HCT116 (cell line): Measurements from ENCODE around the gene CASK. TPM values are rescaled to one million over a fixed set of nuclear protein-coding genes. Genes with fewer than 3 reads are reported as not detected.
A peak's percentile ranks its signal among the peaks of the same experiment; 100 is the strongest.

ENCODE experiments used
- ATAC-seq: fragments of 200-7000 bp; cut with Tn5 transposase; 2 replicates; pipeline ENCODE4 v1.9.1; 2020; ENCODE audit warnings: mild to moderate bottlenecking, moderate library complexity
- BruUV-seq: library from RNA; stranded (reverse); fragments of 400-500 nt; replicated peaks from 2 replicates; lab custom pipeline; 2021; lab: Mats Ljungman, UMichigan
- CTCF ChIA-PET: fragments of 300-600 bp; sonication (Branson Sonifier 250); formaldehyde crosslinking; loops from one replicate; lab custom pipeline; 2021; ENCODE audit warnings: antibody characterized with exemption; lab: Charles Lee
- POLR2A ChIA-PET: fragments of 300-600, 350-600 bp; sonication (Branson Sonifier 250); formaldehyde crosslinking; loops from one replicate; lab custom pipeline; 2021; ENCODE audit warnings: antibody characterized with exemption; lab: Charles Lee
- RAD21 ChIA-PET, 2 experiments: fragments of 300-600 bp; sonication (Branson Sonifier 250); formaldehyde crosslinking; loops; one replicate each; lab custom pipeline; 2023; ENCODE audit warnings: low total read pairs in 2 of 2; ENCODE audit not compliant: uncharacterized antibody in 2 of 2, unreplicated experiment in 2 of 2, low non-redundant PET in 1 of 2; lab: Charles Lee
- DNase-seq: peaks from one replicate; pipeline ENCODE4 v3.0.0-alpha.2; 2010; ENCODE audit warnings: low read depth, low spot score
- H2AFZ ChIP-seq: fragments of 200-600 bp; shearing (Covaris generic), sonication (generic); 2 replicates; pipeline ENCODE4 v1.6.1; 2017; ENCODE audit warnings: low read depth, mixed run types, mixed read lengths, antibody characterized with exemption, low read length; ENCODE audit not compliant: poor library complexity, severe bottlenecking
- H3K27ac ChIP-seq: 2 replicates; pipeline ENCODE4 v1.5.1; 2012; ENCODE audit warnings: low read depth, low read length
- H3K27me3 ChIP-seq: fragments of 200-600 bp; sonication (generic); 2 replicates; pipeline ENCODE4 v1.6.1; 2016; ENCODE audit warnings: mixed run types, low read length, mixed read lengths; ENCODE audit not compliant: insufficient read depth
- H3K36me3 ChIP-seq, 2 experiments: fragments of 200-500 bp in 1 of 2; fragments of 200-600 bp in 1 of 2; sonication (Bioruptor generic) in 1 of 2; sonication (generic) in 1 of 2; 2 replicates each; pipeline versions ENCODE4 v1.5.1 to v1.6.1; 2014 to 2016; ENCODE audit warnings: low read length in 2 of 2, inconsistent platforms in 1 of 2, mixed read lengths in 1 of 2, mixed run types in 1 of 2; ENCODE audit not compliant: insufficient read depth in 2 of 2, control insufficient read depth in 1 of 2
- H3K4me1 ChIP-seq, 2 experiments: fragments of 200-600 bp in 1 of 2; sonication (generic) in 1 of 2; 2 replicates each; pipeline versions ENCODE4 v1.5.1 to v1.6.1; 2012 to 2017; ENCODE audit warnings: low read length in 2 of 2, inconsistent platforms in 1 of 2, mild to moderate bottlenecking in 1 of 2, mixed read lengths in 1 of 2, mixed run types in 1 of 2, moderate library complexity in 1 of 2; ENCODE audit not compliant: insufficient read depth in 2 of 2, control insufficient read depth in 1 of 2
- H3K4me2 ChIP-seq: fragments of 200-600 bp; sonication (generic); 2 replicates; pipeline ENCODE4 v1.6.1; 2017; ENCODE audit warnings: mixed run types, low read length, mixed read lengths
- H3K4me3 ChIP-seq, 2 experiments: fragments of 200-600 bp in 1 of 2; sonication (generic) in 1 of 2; replicated peaks in 1 of 2; 2 replicates each; pipeline ENCODE4 v1.5.1; 2011 to 2016; ENCODE audit warnings: low read length in 2 of 2, control low read depth in 1 of 2, low read depth in 1 of 2, mild to moderate bottlenecking in 1 of 2, mixed read lengths in 1 of 2, mixed run types in 1 of 2
- H3K79me2 ChIP-seq: fragments of 200-600 bp; sonication (generic); 2 replicates; pipeline ENCODE4 v1.6.1; 2017; ENCODE audit warnings: mild to moderate bottlenecking, mixed run types, low read length, moderate library complexity, mixed read lengths; ENCODE audit not compliant: insufficient read depth
- H3K9ac ChIP-seq: fragments of 200-600 bp; sonication (generic); 2 replicates; pipeline ENCODE4 v1.6.1; 2016; ENCODE audit warnings: low read length, mixed read lengths
- H3K9me2 ChIP-seq: fragments of 200-600 bp; sonication (generic), shearing (Covaris generic); 2 replicates; pipeline ENCODE4 v1.6.1; 2017; ENCODE audit warnings: mixed run types, mild to moderate bottlenecking, moderate library complexity; ENCODE audit not compliant: insufficient read depth
- H3K9me3 ChIP-seq, 2 experiments: fragments of 200-500 bp in 1 of 2; fragments of 200-600 bp in 1 of 2; sonication (Bioruptor generic) in 1 of 2; sonication (generic) in 1 of 2; 2 replicates each; pipeline ENCODE4 v1.6.1; 2014 to 2017; ENCODE audit warnings: low read length in 2 of 2, mixed read lengths in 2 of 2, inconsistent platforms in 1 of 2, low read depth in 1 of 2, mild to moderate bottlenecking in 1 of 2, mixed run types in 1 of 2, moderate library complexity in 1 of 2; ENCODE audit not compliant: control insufficient read depth in 1 of 2, insufficient read depth in 1 of 2
- H4K20me1 ChIP-seq: fragments of 200-600 bp; sonication (generic), shearing (Covaris generic); 2 replicates; pipeline ENCODE4 v1.6.1; 2017; ENCODE audit warnings: mixed run types, mild to moderate bottlenecking, moderate library complexity; ENCODE audit not compliant: insufficient read depth
- CEBPB ChIP-seq: IDR thresholded peaks from 2 replicates; pipeline ENCODE4 v1.6.1; 2012; ENCODE audit warnings: low read depth
- EGR1 ChIP-seq: IDR thresholded peaks from 2 replicates; pipeline ENCODE4 v1.6.1; 2012; ENCODE audit warnings: low read depth
- EZH2phosphoT487 ChIP-seq: fragments of 200-600 bp; IDR thresholded peaks from 2 replicates; pipeline ENCODE4 v1.6.1; 2018; ENCODE audit warnings: antibody characterized with exemption, borderline replicate concordance
- FOSL1 ChIP-seq: IDR thresholded peaks from 2 replicates; pipeline ENCODE4 v1.6.1; 2012; ENCODE audit warnings: low read depth
- RAD21 ChIP-seq: IDR thresholded peaks from 2 replicates; pipeline ENCODE4 v1.6.1; 2012; ENCODE audit warnings: low read depth, mild to moderate bottlenecking
- SIN3A ChIP-seq: IDR thresholded peaks from 2 replicates; pipeline ENCODE4 v1.6.1; 2012; ENCODE audit warnings: low read depth
- SRF ChIP-seq: IDR thresholded peaks from 2 replicates; pipeline ENCODE4 v1.6.1; 2012; ENCODE audit warnings: low read depth
- TCF7L2 ChIP-seq: IDR thresholded peaks from 2 replicates; pipeline ENCODE4 v1.7.0; 2011; ENCODE audit warnings: borderline replicate concordance, inconsistent platforms; ENCODE audit not compliant: insufficient read depth, insufficient read length; ENCODE audit errors: extremely low read depth
- YY1 ChIP-seq: IDR thresholded peaks from 2 replicates; pipeline ENCODE4 v1.6.1; 2011; ENCODE audit warnings: low read length, low read depth, moderate library complexity, mild to moderate bottlenecking; ENCODE audit not compliant: insufficient replicate concordance; ENCODE audit errors: extremely low read depth
- ZFX ChIP-seq: fragments of 450-650 bp; IDR thresholded peaks from 2 replicates; pipeline ENCODE4 v1.6.1; 2017
- ZNF274 ChIP-seq: fragments of 200-500 bp; sonication (Bioruptor generic); IDR thresholded peaks from 2 replicates; pipeline ENCODE4 v1.6.1; 2014; ENCODE audit warnings: mild to moderate bottlenecking, low read depth, low read length, inconsistent platforms
- intact Hi-C: fragments of 100-400 bp; cut with micrococcal nuclease; formaldehyde crosslinking; loops from 2 replicates; pipeline ENCODE4 v1.10.0; 2022
- total RNA-seq: library from RNA; stranded (reverse); gene quantifications from one replicate; pipeline ENCODE4 v1.2.1, GENCODE V29; 2021; ENCODE audit not compliant: unreplicated experiment
- TF ChIP-seq, protein P1 (sequence below): IDR thresholded peaks from 2 replicates; pipeline ENCODE4 v1.6.1; 2012
- TF ChIP-seq, protein P2 (sequence below): IDR thresholded peaks from 2 replicates; pipeline ENCODE4 v1.6.1; 2012; ENCODE audit warnings: low read depth
- TF ChIP-seq, protein P3 (sequence below): IDR thresholded peaks from 2 replicates; pipeline ENCODE4 v1.6.1; 2012

CASK gene
- total RNA-seq, 1 experiment from 2014 or later = 39.0 TPM

DNA sequence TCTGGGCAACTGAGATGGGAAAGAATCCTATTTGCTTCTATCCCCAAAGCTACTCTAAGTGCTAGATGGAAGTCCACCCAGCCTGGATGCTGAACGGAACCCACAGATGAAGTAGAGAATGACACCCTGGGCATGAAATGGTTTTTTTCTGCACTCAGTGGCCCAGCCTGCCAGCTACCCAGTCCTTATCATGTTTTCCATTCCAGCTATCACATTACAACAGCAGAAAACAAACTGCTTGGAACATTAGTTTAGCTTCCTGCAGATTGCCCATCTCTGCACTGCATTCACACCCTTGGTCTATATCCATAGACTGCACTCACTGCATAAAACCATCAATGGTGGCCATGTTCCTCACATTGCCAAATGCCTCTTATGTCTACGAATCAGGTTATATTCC is 397.1 kb downstream of the CASK start:
- DNase-seq (no peak), ATAC-seq (no peak)
- TF ChIP-seq EZH2phosphoT487 (no peak), SRF (no peak), YY1 (no peak), FOSL1 (no peak), CEBPB (no peak), ZFX (no peak), EGR1 (no peak), TCF7L2 (no peak), RAD21 (no peak), SIN3A (no peak), ZNF274 (no peak)
- TF ChIP-seq, protein P1, sequence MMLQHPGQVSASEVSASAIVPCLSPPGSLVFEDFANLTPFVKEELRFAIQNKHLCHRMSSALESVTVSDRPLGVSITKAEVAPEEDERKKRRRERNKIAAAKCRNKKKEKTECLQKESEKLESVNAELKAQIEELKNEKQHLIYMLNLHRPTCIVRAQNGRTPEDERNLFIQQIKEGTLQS = no peak
- TF ChIP-seq, protein P2, sequence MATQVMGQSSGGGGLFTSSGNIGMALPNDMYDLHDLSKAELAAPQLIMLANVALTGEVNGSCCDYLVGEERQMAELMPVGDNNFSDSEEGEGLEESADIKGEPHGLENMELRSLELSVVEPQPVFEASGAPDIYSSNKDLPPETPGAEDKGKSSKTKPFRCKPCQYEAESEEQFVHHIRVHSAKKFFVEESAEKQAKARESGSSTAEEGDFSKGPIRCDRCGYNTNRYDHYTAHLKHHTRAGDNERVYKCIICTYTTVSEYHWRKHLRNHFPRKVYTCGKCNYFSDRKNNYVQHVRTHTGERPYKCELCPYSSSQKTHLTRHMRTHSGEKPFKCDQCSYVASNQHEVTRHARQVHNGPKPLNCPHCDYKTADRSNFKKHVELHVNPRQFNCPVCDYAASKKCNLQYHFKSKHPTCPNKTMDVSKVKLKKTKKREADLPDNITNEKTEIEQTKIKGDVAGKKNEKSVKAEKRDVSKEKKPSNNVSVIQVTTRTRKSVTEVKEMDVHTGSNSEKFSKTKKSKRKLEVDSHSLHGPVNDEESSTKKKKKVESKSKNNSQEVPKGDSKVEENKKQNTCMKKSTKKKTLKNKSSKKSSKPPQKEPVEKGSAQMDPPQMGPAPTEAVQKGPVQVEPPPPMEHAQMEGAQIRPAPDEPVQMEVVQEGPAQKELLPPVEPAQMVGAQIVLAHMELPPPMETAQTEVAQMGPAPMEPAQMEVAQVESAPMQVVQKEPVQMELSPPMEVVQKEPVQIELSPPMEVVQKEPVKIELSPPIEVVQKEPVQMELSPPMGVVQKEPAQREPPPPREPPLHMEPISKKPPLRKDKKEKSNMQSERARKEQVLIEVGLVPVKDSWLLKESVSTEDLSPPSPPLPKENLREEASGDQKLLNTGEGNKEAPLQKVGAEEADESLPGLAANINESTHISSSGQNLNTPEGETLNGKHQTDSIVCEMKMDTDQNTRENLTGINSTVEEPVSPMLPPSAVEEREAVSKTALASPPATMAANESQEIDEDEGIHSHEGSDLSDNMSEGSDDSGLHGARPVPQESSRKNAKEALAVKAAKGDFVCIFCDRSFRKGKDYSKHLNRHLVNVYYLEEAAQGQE = no peak
- TF ChIP-seq, protein P3, sequence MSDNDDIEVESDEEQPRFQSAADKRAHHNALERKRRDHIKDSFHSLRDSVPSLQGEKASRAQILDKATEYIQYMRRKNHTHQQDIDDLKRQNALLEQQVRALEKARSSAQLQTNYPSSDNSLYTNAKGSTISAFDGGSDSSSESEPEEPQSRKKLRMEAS = no peak
- POLR2A ChIA-PET = no interaction called here
- no peaks in the 10 kb centered on the region; a peak in 1 of 4 replicates for H3K36me3 ChIP-seq
- H3K79me2 ChIP-seq = no peaks in the 10 kb centered on the region
- H4K20me1 ChIP-seq = no peaks in the 10 kb centered on the region
- CTCF ChIA-PET = no interaction called here
- H3K4me1 ChIP-seq = peaks cover 0 to 13% of the 10 kb centered on the region in 2 experiments; a peak in 2 of 4 replicates
- H2AFZ ChIP-seq = no peak overlapping the region
- H3K9me3 ChIP-seq = no peaks in the 10 kb centered on the region
- H3K9me2 ChIP-seq = no peaks in the 10 kb centered on the region
- BruUV-seq = no TSS peak
- 0 out of 2 replicates have a peak overlapping the region, but pooled peaks have one; percentile 20 for H3K4me2 ChIP-seq
- no peak overlapping the region for H3K9ac ChIP-seq
- intact Hi-C loops = no loop called here
- RAD21 ChIA-PET = no interaction called here
- no peaks in the 10 kb centered on the region for H3K27me3 ChIP-seq
- no peak overlapping the region for H3K4me3 ChIP-seq
- H3K27ac ChIP-seq = no peak overlapping the region
